HG02588 (cell line): ENCODE data around the gene GRIN2A.

Source experiments
- ATAC-seq: cut with Tn5 transposase; IDR thresholded peaks from one replicate; pipeline ENCODE4 v1.9.1; 2021; ENCODE audit warnings: mild to moderate bottlenecking, moderate library complexity; ENCODE audit not compliant: unreplicated experiment

Gene GRIN2A

DNA sequence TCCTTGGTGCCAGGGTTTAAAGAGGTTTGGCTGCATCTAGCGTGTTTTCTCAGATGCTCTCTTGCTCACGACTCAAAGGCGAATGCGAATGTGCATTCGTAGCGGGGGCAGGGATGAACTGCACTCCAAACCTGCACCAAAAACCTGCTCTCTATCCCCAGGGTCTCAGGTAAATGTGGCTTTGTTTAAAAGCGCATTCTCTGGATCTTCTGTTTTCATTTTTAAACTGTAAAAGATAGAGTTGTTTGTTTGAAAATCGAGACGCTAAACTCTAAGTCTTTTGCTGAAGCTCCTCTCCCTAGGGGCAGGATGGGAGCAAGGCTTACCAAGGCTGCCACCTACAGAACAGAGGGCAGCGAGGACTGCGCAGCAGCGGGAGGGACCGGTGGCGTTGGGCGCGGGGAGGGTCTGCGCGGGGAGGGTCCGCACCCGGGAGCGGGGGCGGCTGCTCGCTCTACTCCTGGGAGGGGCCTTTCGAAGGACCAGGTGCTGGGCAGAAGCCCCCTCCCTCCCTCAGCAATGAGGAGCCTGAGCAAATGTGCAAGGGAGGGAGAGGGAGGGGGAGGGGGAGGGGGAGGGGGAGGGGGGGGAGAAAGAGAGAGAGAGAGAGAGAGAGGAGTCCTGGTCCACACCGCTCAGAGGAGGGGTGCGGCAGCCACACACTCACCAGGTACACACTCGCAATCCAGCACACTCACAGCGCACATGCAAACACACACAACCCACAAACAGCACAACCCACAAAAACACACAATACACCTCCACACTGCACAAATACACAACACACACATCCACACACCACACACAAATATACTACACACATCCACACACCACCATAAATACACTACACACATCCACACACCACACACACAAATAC, 142.8 kb downstream of the GRIN2A start:
- ATAC-seq, result no peak

DNA sequence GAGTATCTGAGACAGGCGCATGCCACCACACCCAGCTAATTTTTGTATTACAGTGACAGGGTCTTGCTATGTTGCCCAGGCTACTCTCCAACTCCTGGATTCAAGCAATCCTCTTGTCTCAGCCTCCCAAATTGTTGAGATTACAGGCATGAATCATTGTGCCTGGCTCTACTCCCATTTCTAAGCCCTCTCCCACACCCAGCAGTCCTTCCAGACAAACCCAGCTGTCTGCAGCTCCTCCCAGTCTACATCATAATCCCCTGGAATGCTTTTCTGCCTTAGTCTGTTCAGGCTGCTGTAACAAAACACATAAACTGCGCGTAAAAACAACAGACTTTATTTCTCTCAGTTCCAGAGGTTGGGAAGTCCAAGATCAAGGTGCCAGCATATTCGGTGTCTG, 144.5 kb downstream of the GRIN2A start:
- no peak for ATAC-seq

DNA sequence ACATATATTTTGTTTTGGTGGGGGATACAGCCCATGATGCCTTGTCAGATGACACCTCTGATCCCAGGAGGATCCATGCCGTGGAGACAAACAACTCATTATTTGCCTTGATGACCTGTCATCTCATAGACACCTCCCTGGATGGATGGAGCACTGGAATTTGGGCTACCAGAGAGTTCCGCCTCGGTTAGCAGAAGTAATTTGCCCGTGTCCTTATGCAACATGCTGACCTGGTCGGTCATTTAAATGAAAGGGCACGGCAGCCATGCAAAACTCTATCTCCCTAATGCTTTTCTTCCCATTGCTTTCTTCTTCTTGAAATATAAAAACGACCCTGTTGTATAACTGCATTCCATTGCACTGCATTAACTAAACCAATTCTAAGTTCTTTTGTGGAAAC, 145.3 kb downstream of the GRIN2A start:
- no peak for ATAC-seq

DNA sequence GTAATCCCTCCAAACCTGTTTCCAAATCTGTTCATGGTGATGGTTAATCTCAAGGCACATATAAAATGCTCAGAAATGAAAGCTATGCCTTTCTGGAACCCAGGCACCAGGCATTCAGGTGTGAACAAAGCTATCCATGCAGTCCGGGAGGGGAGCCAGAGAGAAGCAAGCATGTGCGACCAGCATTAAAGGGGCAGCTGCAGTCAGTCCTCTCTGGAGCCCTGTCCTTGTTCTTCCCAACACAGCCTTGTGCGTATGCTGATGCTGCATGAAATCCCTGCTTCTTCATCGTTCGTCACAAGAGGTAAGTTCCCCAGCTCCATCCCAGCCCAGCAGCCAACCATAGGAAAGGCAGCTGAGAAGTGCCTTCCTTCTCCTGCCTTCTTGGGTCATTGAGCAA, 148.7 kb downstream of the GRIN2A start:
- ATAC-seq, result no peak

DNA sequence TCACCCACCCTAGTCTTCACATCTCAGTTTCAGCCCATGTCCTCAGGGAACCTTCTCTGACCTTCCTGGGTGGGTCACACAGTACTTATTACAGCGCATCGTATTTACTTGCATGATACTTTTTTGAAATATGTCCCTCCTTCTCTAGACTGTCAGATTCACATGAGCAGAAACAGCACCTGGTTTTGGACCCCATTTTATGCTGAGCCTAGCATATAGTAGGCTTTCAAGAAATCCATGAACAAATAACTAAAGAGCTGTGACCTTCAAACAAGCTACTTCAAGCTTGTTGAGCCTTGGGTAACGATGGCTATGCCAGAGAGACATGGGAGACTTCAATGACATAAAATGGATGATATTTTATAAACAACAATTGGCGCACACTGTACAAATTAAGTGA, 150.3 kb downstream of the GRIN2A start:
- ATAC-seq, result no peak

DNA sequence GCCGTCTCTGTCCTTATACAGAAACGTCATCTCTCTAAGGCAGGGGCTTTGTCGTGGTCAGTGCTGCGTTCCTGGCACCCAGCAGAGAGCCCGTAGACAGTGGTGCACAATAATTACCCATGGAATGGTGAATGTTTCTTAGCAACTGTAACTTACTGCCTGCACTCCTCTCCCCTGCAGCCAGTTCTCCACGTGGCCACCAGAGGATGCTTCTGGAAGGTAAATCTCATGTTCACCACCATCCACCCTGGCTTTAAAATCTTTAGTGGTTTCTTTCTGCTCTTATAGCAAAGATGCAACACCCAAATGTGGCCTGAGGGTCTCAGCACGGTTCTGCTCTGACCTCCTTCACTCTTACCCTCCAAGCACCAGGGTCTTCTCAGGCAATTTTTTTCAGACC, 150.8 kb downstream of the GRIN2A start:
- no peak for ATAC-seq

DNA sequence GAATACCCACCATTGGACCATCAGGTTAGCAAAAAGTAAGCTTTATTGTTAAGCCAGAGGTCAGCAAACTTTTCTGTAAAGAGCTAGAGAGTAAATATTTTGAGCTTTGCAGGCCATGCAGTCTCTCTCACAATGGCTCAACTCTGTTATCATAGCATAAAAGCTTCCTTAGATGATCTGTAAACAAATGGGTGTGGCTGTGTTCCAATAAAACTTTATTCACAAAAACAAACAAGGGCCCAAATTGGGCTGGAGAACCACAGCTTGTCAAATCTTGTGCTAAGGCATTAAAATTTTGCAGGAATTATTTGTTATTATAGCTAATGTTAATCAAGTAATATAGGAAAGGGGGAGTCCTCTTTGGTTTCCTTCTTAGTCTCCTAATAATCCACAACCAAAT, 153.6 kb downstream of the GRIN2A start:
- no peak for ATAC-seq

DNA sequence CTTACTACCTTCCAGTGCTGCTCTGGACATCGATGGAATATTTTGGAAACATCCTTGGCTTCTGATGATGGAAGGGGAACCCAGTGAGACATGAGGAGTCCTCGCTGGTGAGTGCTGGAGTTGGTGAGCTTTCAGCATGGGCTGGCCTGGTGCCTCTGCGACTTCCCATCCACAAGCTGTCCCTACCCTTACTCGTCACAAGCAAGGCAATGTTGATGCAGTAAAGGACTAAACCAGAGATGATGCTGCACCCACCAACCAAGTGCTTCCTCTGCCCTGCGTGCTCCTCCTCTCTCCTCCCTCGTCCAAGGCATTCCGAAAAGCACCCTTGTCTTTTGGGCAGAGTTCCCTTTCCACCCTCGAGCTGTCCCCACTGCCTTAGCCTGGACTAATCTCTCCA, 154.7 kb downstream of the GRIN2A start:
- no peak for ATAC-seq

DNA sequence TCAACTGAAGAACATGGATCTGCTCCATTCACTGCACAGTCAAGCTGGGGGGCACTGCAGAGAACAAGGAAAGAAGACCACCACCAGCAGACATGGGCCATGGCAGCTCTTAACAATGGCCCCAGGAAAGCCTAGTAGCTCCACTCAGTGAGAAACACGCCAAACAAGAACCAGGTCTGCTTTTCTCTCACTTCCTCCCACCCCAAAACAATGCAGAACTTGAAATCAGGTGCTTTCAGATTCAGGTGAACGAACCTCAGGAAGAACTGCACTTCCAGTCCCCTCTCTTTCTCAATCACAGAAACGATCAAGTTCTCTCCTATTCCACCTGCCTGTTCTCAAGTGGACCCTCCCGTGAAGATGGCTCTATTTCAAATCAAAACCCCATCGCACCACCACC, 155.6 kb downstream of the GRIN2A start:
- ATAC-seq, result no peak

DNA sequence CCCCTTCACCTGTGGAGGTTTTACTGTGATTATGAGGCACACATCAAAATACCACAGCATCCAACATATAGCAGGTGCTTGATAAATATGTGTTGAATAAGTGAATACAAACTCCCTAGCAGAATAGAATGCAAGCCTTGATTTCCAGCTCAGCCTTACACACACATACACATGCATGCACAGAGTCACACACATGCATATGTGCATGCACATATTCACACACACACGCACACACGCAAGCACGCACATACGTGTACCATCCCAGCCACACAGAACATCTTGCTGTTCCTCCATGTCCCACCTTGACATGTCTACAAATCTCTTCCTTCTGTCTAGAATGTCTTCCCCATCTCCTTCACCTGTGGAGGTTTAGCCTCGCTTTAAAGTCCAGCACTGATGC, 160.1 kb downstream of the GRIN2A start:
- no peak for ATAC-seq

DNA sequence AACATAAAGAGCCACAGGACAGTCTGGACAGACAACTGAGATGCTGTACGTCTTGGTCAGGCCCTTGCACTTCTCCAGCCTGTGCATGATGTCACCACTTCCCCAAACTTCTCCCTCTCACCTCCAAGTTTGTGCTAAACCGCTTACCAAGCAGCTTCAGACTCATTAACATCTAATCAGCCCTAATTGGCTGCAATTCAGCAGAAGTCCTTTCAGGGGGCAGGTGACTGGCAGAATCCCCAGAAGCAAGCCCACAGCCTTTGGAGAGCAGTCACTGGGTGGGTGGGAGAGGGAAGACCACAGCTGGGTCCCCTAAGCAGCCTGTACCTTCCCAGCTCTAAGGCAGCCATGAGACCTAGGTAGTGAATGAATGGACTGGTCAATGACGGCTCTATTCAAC, 161.4 kb downstream of the GRIN2A start:
- no peak for ATAC-seq

DNA sequence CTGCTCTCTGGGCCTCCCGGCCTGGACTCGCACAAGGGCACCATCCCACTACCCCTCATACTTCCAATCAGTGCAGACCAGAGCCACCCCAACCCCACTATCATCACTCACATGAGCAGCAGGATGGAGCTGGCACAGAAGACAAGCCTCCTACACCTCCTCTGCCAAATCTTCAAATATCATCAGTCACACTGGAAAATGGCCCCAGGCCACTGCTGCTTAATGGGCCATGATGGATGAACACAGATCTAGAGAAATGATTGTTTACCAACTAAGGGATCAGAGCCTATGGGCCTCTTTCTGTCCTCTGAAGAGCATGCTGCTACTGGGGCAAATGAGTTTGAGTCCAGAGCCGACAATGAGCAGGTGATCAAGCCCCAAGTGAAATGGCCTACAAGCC, 165.5 kb downstream of the GRIN2A start:
- ATAC-seq, result no peak

DNA sequence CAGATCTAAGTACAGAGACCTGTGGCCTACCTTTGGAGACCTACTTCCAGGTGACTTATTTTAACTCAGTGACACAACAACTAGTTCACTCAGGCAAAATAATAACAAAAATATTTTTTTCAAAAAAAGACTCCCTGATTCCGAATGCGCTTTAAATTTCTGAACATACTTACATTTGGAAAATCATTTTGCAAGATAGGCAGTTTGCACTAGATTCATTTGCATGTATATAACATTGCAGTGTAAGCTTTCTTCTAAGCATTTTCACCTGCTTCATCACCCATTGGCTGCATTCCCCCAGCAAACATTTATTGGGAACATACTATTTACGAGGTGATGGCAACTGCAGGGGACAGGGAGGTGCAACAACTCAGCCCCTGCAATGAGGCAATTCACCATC, 166.8 kb downstream of the GRIN2A start:
- ATAC-seq, result no peak

DNA sequence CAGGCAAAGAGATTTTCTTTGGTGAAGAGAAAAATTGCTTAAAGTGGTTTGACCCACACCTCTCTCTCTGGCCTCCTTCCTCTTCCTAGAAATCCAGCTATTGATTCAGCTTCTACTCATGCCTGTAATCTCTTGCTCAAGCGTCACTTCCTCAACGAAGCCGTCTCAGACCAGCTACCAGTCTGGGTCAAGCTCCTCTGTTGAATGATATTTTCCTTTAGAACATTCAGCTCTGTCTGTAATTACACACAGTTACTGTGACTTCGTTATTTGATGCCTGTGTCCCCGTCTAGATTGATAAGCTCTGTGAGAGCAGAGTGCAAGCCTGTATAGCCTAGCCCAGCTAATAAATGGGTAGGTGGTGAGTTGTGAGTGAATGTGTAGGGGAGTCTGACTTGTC, 168.5 kb downstream of the GRIN2A start:
- ATAC-seq, result no peak

DNA sequence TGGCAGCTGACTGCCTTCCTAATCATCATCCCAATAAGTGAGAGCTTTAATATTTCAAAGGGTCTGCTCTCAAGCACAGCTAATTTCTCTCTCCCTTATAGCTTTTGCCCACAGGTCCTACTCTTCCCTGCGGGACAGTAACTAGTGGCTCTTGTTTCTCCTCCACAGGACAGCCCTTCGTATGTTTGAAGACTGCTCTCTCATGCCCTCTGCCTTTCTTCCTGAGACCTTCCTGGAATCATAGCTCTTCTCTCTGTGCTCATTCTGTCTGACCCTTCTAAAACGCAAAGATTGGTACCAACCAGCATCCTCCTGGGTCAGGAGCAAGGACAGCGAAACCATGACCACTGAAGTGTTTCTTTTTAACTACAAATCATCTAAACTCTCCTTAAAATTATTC, 168.9 kb downstream of the GRIN2A start:
- ATAC-seq, result no peak

DNA sequence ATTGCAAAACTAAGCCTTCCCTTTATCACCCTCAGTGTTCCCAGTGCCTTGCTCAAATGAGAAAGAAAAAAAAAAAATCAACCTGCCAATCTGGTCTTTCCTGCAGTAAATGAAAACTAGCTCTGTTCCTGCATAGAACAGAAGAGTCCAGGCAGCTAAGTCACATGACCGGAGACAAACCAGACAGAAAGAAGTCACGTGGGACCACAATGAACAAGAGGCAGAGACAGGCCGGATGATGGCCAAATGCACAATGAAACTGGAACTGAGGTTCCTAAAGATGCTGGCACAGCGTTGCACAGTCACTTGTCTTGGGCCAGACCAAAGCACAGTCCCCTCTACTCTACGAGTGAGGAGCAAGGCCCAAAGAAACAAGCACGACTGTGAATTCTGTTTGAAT, 172.5 kb downstream of the GRIN2A start:
- no peak for ATAC-seq

DNA sequence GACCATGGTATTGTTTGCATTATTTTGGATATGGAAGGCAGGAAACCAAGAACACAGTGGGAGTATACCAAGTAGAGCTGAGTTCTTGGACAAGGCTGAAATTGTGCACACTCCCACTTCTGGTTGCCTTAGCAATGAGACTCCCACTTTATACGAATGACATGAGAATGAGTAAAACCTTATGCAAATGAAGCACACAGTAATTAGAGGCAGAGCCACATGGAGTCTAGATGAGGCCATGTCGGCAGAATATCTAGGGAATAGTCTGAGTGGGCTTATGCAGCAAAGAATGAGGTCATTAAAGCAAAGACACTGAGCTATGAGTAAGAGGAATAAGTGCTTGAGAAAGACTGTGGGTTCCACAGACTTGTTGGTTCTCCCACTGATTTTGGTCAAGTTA, 178.7 kb downstream of the GRIN2A start:
- ATAC-seq, result no peak

DNA sequence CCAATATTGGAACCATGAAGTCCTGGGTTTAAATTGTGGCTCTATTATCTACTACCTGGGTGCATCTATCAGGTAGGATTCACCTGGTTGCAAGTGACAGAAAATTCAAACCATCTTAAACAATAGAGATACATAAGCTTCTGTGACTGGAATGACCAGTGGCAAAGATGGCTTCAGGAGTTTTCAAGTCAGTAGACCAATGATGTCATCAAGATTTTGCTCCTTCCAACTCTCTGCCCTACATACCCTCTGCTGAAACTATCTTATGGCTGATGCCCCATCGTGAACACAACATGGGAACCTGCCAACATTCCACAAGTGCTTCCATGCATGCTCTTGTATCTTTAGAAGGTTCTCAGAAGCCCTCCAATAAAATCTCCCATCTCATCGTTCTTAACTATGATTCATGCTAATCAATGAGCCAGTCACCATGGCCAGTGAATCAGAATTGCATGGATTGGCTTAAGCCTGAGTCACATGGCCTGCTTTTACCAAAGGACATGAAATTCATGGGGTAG, 180.9 kb downstream of the GRIN2A start:
- ATAC-seq, result no peak

DNA sequence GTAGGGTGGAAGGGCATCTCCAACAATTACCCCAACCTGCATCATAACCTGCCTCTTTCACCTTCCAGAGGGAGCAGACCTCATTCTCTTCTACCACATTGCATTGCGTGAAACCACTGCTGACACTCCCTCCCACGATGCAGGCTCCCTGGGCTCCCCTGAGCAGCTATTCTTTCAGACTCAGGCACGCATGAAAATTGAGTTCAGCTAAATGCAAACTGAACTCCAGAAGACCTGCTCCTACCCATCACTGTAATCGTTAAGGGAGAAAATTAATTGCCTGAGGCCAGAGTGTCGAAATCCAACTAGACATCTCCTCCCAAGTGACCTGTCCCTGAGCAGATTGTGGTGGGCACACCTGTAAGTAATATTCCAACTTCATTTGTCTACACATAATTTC, 186.0 kb downstream of the GRIN2A start:
- ATAC-seq, result no peak

DNA sequence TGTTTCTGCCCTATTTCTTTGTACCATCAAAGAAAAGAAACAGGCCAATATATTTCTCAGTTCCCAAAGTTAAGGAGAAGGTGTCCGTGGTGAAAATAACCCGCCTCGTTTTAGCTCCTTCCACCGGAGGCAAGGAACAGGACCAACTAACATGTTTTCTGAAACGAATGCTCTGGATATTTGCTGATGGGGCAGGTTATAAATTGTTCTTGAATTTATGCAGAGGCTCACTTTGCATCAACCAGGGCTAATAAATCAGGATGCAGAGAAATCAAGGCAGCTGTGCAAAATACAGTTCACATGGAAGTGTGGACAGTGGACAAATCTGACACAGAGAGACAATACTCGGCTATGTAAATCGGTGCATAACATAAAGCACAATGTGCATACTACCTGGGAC, 189.8 kb downstream of the GRIN2A start:
- ATAC-seq, result no peak

DNA sequence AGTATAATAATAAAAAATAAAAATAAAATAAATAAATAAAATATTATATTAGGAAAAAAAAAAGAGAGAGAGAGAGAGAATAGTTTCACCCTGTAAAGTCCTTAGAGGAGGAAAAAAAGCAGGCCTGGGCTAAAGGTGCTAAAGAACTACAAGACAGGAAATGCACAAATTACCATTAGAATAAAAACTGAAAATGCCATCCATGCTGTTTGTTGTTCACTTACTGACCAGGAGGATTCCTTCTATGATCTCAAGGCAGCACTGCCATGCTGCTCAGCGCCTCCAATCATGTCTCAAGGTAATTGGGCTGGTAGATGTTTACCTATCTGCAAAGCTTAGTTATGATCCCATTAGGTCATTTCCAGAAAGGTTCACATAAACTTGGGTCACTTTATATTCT, 201.2 kb downstream of the GRIN2A start:
- no peak for ATAC-seq

DNA sequence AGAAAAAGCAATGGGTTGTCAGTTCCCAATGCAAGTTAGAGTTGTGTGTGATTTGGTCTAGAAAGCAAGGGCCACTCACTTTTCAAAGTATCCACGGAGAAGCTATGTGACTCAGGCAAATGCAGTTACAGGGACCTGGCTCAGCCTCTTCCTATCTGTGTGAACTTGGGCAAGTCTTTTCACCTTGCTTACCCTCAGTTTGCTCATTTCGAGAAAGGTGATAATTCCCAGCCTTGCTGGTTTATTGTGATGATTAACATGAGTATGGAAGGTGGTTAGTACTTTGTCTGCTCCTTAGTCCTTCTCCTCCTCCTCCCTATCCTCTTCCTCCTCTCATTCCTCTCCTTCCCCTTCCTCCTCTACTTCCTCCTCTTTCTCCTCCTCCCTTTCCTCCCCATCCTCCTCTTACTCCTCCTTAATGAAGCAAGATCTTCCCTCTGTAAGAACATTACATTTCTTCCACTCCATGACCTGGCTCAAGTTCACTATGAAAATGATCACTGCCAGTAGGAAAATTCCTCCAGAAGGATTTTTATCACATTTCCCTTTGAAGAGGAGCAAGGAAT, 204.0 kb downstream of the GRIN2A start:
- ATAC-seq, result no peak
